Astrocyte of the cerebellum (primary cell): ENCODE measurements around the gene MRTFA.

Experiments
- DNase-seq: peaks from one replicate; pipeline ENCODE4 v3.0.0-alpha.2; 2011; ENCODE audit warnings: low read depth
- H3K4me3 ChIP-seq: 2 replicates; pipeline ENCODE4 v1.5.1; 2011; ENCODE audit warnings: mild to moderate bottlenecking, low read depth, low read length, moderate library complexity
- CTCF ChIP-seq: IDR thresholded peaks from 2 replicates; pipeline ENCODE4 v1.5.1; 2012; ENCODE audit warnings: low read length, low read depth, moderate library complexity, mild to moderate bottlenecking; ENCODE audit errors: missing control alignments
- in situ Hi-C: cut with HindIII; loops from 2 replicates; pipeline ENCODE4 v1.10.0; 2017; ENCODE audit warnings: low sequenced_read_pairs

Gene MRTFA

GRCh38 chr22:40453671-40454070, 182.8 kb downstream of the MRTFA start:
- H3K4me3 ChIP-seq, result no peak overlapping the region
- no peak for DNase-seq
- in situ Hi-C loops, result no loop called here
- no peak for TF ChIP-seq CTCF

GRCh38 chr22:40452730-40453487, 183.6 kb downstream of the MRTFA start:
- in situ Hi-C loops, result no loop called here
- DNase-seq, result no peak
- no peak overlapping the region for H3K4me3 ChIP-seq
- no peak for TF ChIP-seq CTCF

- TF ChIP-seq CTCF, result no peak
- DNase-seq, result no peak
- H3K4me3 ChIP-seq, result no peak overlapping the region
- in situ Hi-C loops, result no loop called here
Measured at GRCh38 chr22:40451210-40451609, 185.3 kb downstream of the MRTFA start.

- no peak for DNase-seq
- H3K4me3 ChIP-seq, result no peak overlapping the region
- in situ Hi-C loops, result no loop called here
- no peak for TF ChIP-seq CTCF
Measured at GRCh38 chr22:40450616-40451015, 185.9 kb downstream of the MRTFA start.

- in situ Hi-C loops, result no loop called here
- DNase-seq, result peak; percentile 70
- no peak for TF ChIP-seq CTCF
- no peak overlapping the region for H3K4me3 ChIP-seq
Measured at GRCh38 chr22:40449676-40450035, 186.9 kb downstream of the MRTFA start.

GRCh38 chr22:40446203-40446602, 190.3 kb downstream of the MRTFA start:
- in situ Hi-C loops, result no loop called here
- DNase-seq, result no peak
- no peak for TF ChIP-seq CTCF

More at GRCh38 chr22:40446203-40446602, 190.3 kb downstream of the MRTFA start:
- no peak overlapping the region for H3K4me3 ChIP-seq
